ENCODE measurements around the gene ATG101. TPM values are rescaled to one million over a fixed set of nuclear protein-coding genes. Genes with fewer than 3 reads are reported as not detected.

The ATG101 gene
- total RNA-seq, result 34.9 and 38.4 TPM in 2 replicates

GRCh38 chr12:52069327-52070184 lies at the start of gene ATG101:
Gene ATG101 (plus strand): TSS chr12:52069978. CDS start chr12:52073651, 3,673 bp downstream.
- intact Hi-C loops (cut with micrococcal nuclease), result loop anchor here (1.0 kb wide), 4 partner anchors 14 to 44 kb away; partner anchors contain the start of gene NR4A1

- intact Hi-C loops (cut with micrococcal nuclease), result loop anchor here (5.0 kb wide), 1 partner anchor 48 kb away; no protein-coding TSS in a partner anchor
These were observed 49.0 kb upstream of the ATG101 start for GRCh38 chr12:52020539-52021336.

- intact Hi-C loops (cut with micrococcal nuclease), result loop anchor here (1.0 to 5.0 kb wide), 3 partner anchors 16 to 51 kb away; no protein-coding TSS in a partner anchor
These were observed 47.0 kb upstream of the ATG101 start for GRCh38 chr12:52022841-52023181.

GRCh38 chr12:52023182-52023975 lies 46.4 kb upstream of the ATG101 start:
- intact Hi-C loops (cut with micrococcal nuclease), result loop anchor here (1.0 to 5.0 kb wide), 3 partner anchors 16 to 51 kb away; no protein-coding TSS in a partner anchor

GRCh38 chr12:52023976-52024688 lies 45.6 kb upstream of the ATG101 start:
- intact Hi-C loops (cut with micrococcal nuclease), result loop anchor here (1.0 to 5.0 kb wide), 4 partner anchors 17 to 73 kb away; partner anchors contain the start of gene ACVR1B

- intact Hi-C loops (cut with micrococcal nuclease), result loop anchor here (1.0 to 5.0 kb wide), 7 partner anchors 8 to 95 kb away; partner anchors contain the start of genes ACVR1B, ATG101 and NR4A1
These were observed 44.9 kb upstream of the ATG101 start for GRCh38 chr12:52024845-52025230.

- intact Hi-C loops (cut with micrococcal nuclease), result no loop called here
These were observed 43.5 kb upstream of the ATG101 start for GRCh38 chr12:52026263-52026662.

GRCh38 chr12:52027085-52027843 lies 42.5 kb upstream of the ATG101 start:
- intact Hi-C loops (cut with micrococcal nuclease), result no loop called here

- intact Hi-C loops (cut with micrococcal nuclease), result no loop called here
These were observed 40.1 kb upstream of the ATG101 start for GRCh38 chr12:52029685-52030084.

GRCh38 chr12:52032446-52032803 lies 37.4 kb upstream of the ATG101 start:
- intact Hi-C loops (cut with micrococcal nuclease), result no loop called here

- intact Hi-C loops (cut with micrococcal nuclease), result loop anchor here (1.0 kb wide), 3 partner anchors 8 to 36 kb away; partner anchors contain the start of genes ATG101 and NR4A1
These were observed 36.9 kb upstream of the ATG101 start for GRCh38 chr12:52032804-52033445.

GRCh38 chr12:52033446-52034140 lies 36.2 kb upstream of the ATG101 start:
- intact Hi-C loops (cut with micrococcal nuclease), result loop anchor here (1.0 kb wide), 3 partner anchors 8 to 36 kb away; partner anchors contain the start of genes ATG101 and NR4A1

- intact Hi-C loops (cut with micrococcal nuclease), result no loop called here
These were observed 34.6 kb upstream of the ATG101 start for GRCh38 chr12:52035190-52035589.

GRCh38 chr12:52035926-52036325 lies 33.9 kb upstream of the ATG101 start:
- intact Hi-C loops (cut with micrococcal nuclease), result no loop called here

GRCh38 chr12:52036587-52037171 lies 33.1 kb upstream of the ATG101 start:
- intact Hi-C loops (cut with micrococcal nuclease), result loop anchor here (1.0 kb wide), 1 partner anchor 15 kb away; the partner anchor contains the start of gene NR4A1

GRCh38 chr12:52037248-52037861 lies 32.4 kb upstream of the ATG101 start:
- intact Hi-C loops (cut with micrococcal nuclease), result loop anchor here (1.0 kb wide), 1 partner anchor 14 kb away; the partner anchor contains the start of gene NR4A1

GRCh38 chr12:52038447-52038846 lies 31.3 kb upstream of the ATG101 start:
- intact Hi-C loops (cut with micrococcal nuclease), result no loop called here

All from T-helper 2 cell treated with Interferon-gamma antibody and Interleukin-4, amounts not matched to agents 100 ng/mL and 5 ng/mL, for 36 hours (primary cell).